Measurements from ENCODE around the gene GALK2. TPM values are rescaled to one million over a fixed set of nuclear protein-coding genes. Genes with fewer than 3 reads are reported as not detected.

GALK2 gene
- total and polyA plus RNA-seq, 2 of the 4 experiments (the other 2 are of a cell fraction) = 27.0 to 63.6 TPM

DNA sequence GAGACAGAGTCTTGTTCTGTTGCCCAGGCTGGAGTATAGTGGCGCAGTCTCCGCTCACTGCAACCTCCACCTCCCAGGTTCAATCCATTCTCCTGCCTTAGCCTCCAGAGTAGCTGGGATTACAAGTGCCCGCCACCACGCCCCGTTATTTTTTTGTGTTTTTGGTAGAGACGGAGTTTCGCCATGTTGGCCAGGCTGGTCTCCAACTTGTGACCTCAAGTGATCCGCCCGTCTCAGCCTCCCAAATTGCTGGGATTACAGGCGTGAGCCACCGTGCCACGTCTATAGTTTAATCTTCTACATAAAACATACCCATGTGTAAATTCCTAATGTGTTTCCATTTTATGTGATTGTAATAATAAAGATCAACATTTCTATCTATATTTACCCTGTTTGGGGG lies 1.7 kb downstream of the GALK2 start:
- Histone ChIP-seq H2BK5ac (ENCODE audit: low read depth, low read length, poor library complexity, severe bottlenecking) (no peak overlapping the region), H4K20me1 (ENCODE audit: insufficient read depth, low read length) (no peaks in the 10 kb centered on the region), H3K9ac (ENCODE audit: low read depth, low read length) (no peak overlapping the region), H3K27ac (ENCODE audit: insufficient read depth, low read length) (no peak overlapping the region), H3K9me1 (ENCODE audit: insufficient read depth, low read length) (no peaks in the 10 kb centered on the region), H3K36me3 (ENCODE audit: control insufficient read depth, insufficient read depth, low read length) (no peaks in the 10 kb centered on the region), H2BK20ac (ENCODE audit: low read depth, low read length) (no peak overlapping the region), H2AK5ac (ENCODE audit: low read depth, low read length) (no peak overlapping the region), H4K5ac (ENCODE audit: low read depth, low read length) (no peak overlapping the region), H2BK120ac (ENCODE audit: low read depth, low read length) (no peak overlapping the region), H4K8ac (ENCODE audit: low read depth in 2 of 2, low read length in 2 of 2) (no peak overlapping the region), H3K4ac (ENCODE audit: low read depth, low read length) (no peak overlapping the region), H2BK15ac (ENCODE audit: low read depth, low read length) (no peak overlapping the region), H3K27me3 (ENCODE audit: control insufficient read depth, insufficient read depth, low read length) (no peaks in the 10 kb centered on the region), H3K4me3 (ENCODE audit: insufficient read depth, low read depth, low read length) (no peak overlapping the region), H2AFZ (replicated peaks; ENCODE audit: low read length, poor library complexity) (no peak overlapping the region), H4K91ac (ENCODE audit: insufficient read depth, low read depth, low read length) (no peak overlapping the region), H3K9me3 (ENCODE audit: control insufficient read depth, insufficient read depth, low read length) (no peaks in the 10 kb centered on the region), H3K56ac (ENCODE audit: extremely low read depth, insufficient read depth, low read length) (no peak overlapping the region), H2AK9ac (replicated peaks; ENCODE audit: low read depth, low read length, poor library complexity) (no peak overlapping the region), H3K14ac (replicated peaks; ENCODE audit: low read depth, low read length) (no peak overlapping the region), H3K4me2 (ENCODE audit: low read depth, low read length) (no peak overlapping the region), H3K4me1 (ENCODE audit: control insufficient read depth, insufficient read depth, low read length) (no peaks in the 10 kb centered on the region), H3K23ac (ENCODE audit: low read depth, low read length) (no peak overlapping the region), H3K18ac (ENCODE audit: low read depth, low read length) (no peak overlapping the region), H3K79me1 (ENCODE audit: low read depth in 1 of 2, low read length in 2 of 2) (peaks cover 16 to 56% of the 10 kb centered on the region in 2 experiments)
- dilution Hi-C loops (cut with HindIII; ENCODE audit: low sequenced_read_pairs, unreplicated experiment) = no loop called here
- no TSS peak for BruUV-seq (replicated peaks)
- WGBS, 2 experiments (ENCODE audit: extremely low coverage in 2 of 2, insufficient read length in 1 of 2) = 80% methylated on average over 2 of the region's 12 CpGs; no CpG with 5 or more reads in 1 of the 2 experiments
- intact Hi-C loops (cut with micrococcal nuclease) = no loop called here
- in situ Hi-C loops (cut with MboI; ENCODE audit: low sequenced_read_pairs) = no loop called here
- POLR2A ChIA-PET (ENCODE audit: unreplicated experiment) = no interaction called here
- CTCF ChIA-PET = no interaction called here
- no peak for ATAC-seq (ENCODE audit: low read depth)
- TF ChIP-seq POLR2A (IDR thresholded peaks at IDR 0.05; ENCODE audit: low read depth, low read length) = no peak
- TF ChIP-seq, protein P1, sequence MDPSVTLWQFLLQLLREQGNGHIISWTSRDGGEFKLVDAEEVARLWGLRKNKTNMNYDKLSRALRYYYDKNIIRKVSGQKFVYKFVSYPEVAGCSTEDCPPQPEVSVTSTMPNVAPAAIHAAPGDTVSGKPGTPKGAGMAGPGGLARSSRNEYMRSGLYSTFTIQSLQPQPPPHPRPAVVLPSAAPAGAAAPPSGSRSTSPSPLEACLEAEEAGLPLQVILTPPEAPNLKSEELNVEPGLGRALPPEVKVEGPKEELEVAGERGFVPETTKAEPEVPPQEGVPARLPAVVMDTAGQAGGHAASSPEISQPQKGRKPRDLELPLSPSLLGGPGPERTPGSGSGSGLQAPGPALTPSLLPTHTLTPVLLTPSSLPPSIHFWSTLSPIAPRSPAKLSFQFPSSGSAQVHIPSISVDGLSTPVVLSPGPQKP (IDR thresholded peaks at IDR 0.05; ENCODE audit: borderline replicate concordance, low read depth, low read length) = no peak
- no peak for TF ChIP-seq MXI1 (IDR thresholded peaks at IDR 0.05; ENCODE audit: borderline replicate concordance, low read depth, low read length)
- no peak for TF ChIP-seq BHLHE40 (IDR thresholded peaks at IDR 0.05; ENCODE audit: low read depth, low read length)
- TF ChIP-seq MAZ (IDR thresholded peaks at IDR 0.05; ENCODE audit: borderline replicate concordance, low read depth, low read length) = no peak
- no peak for TF ChIP-seq CEBPB (IDR thresholded peaks at IDR 0.05; ENCODE audit: low read depth, low read length)
- no peak for TF ChIP-seq SMC3 (IDR thresholded peaks at IDR 0.05; ENCODE audit: low read depth, low read length)
- TF ChIP-seq RFX5 (IDR thresholded peaks at IDR 0.05; ENCODE audit: low read depth, low read length) = no peak
- TF ChIP-seq NFE2L2 (IDR thresholded peaks at IDR 0.05; ENCODE audit: low read depth, low read length) = no peak
- TF ChIP-seq FOS (IDR thresholded peaks at IDR 0.05; ENCODE audit: low read depth, low read length) = no peak
- TF ChIP-seq RAD21 (IDR thresholded peaks at IDR 0.05; ENCODE audit: low read length) = no peak
- TF ChIP-seq, protein P2, sequence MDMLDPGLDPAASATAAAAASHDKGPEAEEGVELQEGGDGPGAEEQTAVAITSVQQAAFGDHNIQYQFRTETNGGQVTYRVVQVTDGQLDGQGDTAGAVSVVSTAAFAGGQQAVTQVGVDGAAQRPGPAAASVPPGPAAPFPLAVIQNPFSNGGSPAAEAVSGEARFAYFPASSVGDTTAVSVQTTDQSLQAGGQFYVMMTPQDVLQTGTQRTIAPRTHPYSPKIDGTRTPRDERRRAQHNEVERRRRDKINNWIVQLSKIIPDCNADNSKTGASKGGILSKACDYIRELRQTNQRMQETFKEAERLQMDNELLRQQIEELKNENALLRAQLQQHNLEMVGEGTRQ (IDR thresholded peaks at IDR 0.05; ENCODE audit: low read depth, low read length) = no peak
- TF ChIP-seq, protein P3, sequence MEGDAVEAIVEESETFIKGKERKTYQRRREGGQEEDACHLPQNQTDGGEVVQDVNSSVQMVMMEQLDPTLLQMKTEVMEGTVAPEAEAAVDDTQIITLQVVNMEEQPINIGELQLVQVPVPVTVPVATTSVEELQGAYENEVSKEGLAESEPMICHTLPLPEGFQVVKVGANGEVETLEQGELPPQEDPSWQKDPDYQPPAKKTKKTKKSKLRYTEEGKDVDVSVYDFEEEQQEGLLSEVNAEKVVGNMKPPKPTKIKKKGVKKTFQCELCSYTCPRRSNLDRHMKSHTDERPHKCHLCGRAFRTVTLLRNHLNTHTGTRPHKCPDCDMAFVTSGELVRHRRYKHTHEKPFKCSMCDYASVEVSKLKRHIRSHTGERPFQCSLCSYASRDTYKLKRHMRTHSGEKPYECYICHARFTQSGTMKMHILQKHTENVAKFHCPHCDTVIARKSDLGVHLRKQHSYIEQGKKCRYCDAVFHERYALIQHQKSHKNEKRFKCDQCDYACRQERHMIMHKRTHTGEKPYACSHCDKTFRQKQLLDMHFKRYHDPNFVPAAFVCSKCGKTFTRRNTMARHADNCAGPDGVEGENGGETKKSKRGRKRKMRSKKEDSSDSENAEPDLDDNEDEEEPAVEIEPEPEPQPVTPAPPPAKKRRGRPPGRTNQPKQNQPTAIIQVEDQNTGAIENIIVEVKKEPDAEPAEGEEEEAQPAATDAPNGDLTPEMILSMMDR (conservative IDR thresholded peaks at IDR 0.05; ENCODE audit: low read depth, low read length) = no peak
- no peak for TF ChIP-seq MAFK (IDR thresholded peaks at IDR 0.05; ENCODE audit: low read depth, low read length)
- TF ChIP-seq RCOR1 (IDR thresholded peaks at IDR 0.05; ENCODE audit: insufficient replicate concordance, low read length) = no peak
- TF ChIP-seq CHD1 (IDR thresholded peaks at IDR 0.05; ENCODE audit: low read depth, low read length) = no peak
- no peak for DNase-seq
